GM10248 (cell line): ENCODE data around the gene PGR.

ENCODE experiments used
- CTCF ChIA-PET: fragments of 300-600 bp; sonication (Branson Sonifier 250); formaldehyde crosslinking; extraction: SDS; loops from one replicate; lab custom pipeline; 2021; ENCODE audit warnings: antibody characterized with exemption; lab: Yijun Ruan, JAX
- POLR2A ChIA-PET: fragments of 350-650 bp; sonication (Branson Sonifier 250); formaldehyde crosslinking; extraction: SDS; loops from one replicate; lab custom pipeline; 2020; ENCODE audit warnings: antibody characterized with exemption; lab: Yijun Ruan, JAX
- DNase-seq: peaks from one replicate; pipeline ENCODE4 v3.0.0; 2012; ENCODE audit errors: extremely low spot score
- TF ChIP-seq, protein P1 (sequence below): IDR thresholded peaks from 2 replicates; pipeline ENCODE4 v1.5.1; 2012; ENCODE audit warnings: mild to moderate bottlenecking, low read depth; ENCODE audit errors: extremely low read depth, missing control alignments, control extremely low read depth

Gene PGR

DNA sequence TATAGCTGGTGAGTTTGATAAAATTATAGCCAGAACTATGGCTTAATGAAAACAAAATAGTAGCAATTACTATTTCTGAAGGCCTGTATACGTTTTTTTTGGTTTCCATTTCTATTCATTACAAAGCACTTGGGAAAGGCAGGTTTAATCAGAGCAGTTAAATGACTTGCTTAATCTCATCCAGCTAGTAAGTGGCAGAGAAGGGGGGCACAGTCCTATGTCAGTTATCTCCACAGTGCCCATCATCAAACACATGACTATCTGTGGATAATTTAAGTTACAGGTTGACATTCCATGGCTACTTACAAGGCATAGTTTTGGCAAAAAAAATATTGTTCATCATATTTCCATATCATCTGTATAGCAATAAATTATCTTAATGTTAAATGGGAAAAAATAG lies 93.7 kb downstream of the PGR start:
- ChIA-PET POLR2A (no interaction called here), CTCF (interaction anchor here (2.7 kb wide), 1 partner anchor 16 kb away, joined by 6 read pairs; no protein-coding TSS in a partner anchor)
- TF ChIP-seq, protein P1, sequence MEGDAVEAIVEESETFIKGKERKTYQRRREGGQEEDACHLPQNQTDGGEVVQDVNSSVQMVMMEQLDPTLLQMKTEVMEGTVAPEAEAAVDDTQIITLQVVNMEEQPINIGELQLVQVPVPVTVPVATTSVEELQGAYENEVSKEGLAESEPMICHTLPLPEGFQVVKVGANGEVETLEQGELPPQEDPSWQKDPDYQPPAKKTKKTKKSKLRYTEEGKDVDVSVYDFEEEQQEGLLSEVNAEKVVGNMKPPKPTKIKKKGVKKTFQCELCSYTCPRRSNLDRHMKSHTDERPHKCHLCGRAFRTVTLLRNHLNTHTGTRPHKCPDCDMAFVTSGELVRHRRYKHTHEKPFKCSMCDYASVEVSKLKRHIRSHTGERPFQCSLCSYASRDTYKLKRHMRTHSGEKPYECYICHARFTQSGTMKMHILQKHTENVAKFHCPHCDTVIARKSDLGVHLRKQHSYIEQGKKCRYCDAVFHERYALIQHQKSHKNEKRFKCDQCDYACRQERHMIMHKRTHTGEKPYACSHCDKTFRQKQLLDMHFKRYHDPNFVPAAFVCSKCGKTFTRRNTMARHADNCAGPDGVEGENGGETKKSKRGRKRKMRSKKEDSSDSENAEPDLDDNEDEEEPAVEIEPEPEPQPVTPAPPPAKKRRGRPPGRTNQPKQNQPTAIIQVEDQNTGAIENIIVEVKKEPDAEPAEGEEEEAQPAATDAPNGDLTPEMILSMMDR, result no peak
- no peak for DNase-seq

DNA sequence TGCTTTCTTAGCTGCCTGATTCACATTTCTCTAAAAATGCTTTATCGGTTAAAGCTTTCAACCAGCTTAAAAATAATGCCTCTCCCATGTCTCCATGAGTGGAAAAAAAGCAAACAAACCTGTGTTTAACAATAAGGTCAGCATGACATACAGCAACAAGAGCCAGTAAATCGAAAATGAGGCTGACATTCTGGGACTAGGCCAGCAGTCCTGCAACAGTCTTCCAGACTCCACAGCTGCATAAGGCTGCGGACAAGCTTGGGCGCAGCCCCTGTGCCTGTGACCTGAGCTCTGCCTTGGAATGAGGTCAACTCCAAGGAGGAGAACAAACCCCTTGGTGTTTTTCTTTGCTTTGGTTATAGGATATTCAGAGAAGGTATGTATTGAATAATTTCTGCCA lies 95.5 kb downstream of the PGR start:
- TF ChIP-seq, protein P1, result no peak
- CTCF ChIA-PET, result interaction anchor here (2.7 kb wide), 1 partner anchor 14 kb away, joined by 6 read pairs; no protein-coding TSS in a partner anchor
- no peak for DNase-seq
- POLR2A ChIA-PET, result no interaction called here

DNA sequence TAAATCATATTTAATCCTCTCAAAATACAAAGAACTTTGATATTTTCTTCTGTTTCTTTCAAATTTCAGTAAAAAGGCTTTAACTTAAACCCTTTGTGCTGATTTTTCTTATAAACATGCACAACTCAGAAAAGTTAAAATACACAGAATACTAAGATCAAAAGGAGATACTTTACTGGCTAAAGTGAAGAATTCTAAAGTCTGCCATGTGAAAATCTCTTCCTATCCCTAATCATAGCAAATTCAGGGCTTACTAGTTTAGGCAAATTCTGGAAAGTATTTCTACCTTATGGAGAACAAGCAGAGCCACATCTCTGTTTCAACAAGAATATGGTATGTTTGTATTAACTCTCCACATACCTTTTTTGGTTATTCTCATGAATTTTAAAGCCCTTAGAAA lies 96.6 kb downstream of the PGR start:
- no peak for DNase-seq
- POLR2A ChIA-PET, result no interaction called here
- TF ChIP-seq, protein P1, result no peak
- CTCF ChIA-PET, result no interaction called here

DNA sequence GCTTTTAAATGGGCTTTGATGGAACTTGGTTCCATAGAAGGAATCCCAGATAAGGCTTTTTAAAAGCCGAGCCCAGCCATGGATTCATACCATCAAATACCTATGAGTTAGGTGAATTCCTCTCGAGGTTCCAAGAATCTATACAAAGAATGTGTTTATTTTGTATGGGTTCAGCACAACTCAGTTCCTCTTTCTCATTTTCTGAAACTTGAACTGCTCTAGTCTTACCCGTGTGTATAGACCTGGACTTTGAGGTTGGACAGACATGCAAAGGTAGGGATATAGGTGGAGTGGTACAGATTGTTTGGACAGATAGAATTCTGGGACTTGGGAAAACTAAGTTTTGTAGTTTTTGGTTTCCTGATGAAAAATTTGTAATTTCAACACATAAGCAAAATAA lies 97.9 kb downstream of the PGR start:
- ChIA-PET CTCF (no interaction called here), POLR2A (no interaction called here)
- TF ChIP-seq, protein P1, result no peak
- DNase-seq, result no peak

DNA sequence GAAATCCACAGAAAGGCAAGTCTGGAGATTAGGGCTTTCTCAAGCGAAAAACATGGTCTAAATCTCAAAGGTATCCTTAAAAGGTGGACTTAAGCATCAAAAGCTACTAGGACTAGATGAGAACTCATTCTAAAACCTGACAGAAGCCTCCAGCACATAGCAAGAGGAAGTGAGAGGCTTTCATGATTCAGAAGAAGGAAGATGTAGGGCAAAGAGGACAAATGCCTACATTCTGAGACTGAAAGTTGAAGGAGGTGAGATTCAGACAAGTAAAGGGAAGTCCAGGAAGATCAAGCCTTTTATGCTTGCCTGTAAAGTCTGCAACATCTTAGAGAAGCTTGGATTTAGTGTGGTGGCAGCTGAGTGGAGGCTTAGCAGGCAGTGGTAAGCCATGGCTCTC lies 98.9 kb downstream of the PGR start:
- ChIA-PET CTCF (no interaction called here), POLR2A (no interaction called here)
- TF ChIP-seq, protein P1, result no peak
- no peak for DNase-seq

DNA sequence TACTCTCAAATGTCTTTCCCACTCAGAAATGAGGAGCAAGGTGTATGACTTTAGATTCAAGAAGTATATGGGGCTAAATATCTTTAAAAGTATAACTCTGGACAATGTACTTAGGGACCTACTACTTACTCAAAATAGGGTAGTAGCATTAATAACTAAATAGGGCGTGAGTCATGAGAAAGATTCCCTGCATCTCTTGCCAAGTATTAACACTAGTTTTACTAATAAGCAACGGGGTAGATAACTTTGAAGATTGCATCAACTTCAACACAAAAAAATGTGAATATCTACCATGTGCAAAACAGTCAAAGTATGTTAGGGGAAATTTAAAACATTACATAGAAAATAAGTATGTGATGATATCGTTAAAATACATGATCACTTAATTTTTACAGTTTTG lies 99.6 kb downstream of the PGR start:
- POLR2A ChIA-PET, result no interaction called here
- TF ChIP-seq, protein P1, result no peak
- no peak for DNase-seq
- CTCF ChIA-PET, result no interaction called here

DNA sequence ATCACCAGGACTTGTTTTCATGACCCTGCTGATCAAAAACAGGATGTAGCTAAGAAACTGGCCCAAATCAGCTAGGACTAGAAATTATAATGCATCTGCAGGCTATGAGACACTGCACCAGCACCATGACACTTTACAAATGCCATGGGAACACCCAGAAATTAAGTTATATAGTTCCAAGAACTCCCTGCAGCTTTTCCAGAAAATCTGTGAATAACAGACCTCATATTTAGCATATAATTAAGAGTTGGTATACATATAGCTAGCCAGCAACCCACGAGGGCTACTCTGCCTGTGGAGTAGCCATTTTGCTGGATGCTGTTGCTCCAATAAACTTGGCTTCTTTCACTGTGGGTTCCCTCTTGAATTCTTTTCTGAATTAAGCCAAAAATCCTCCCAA lies 101.0 kb downstream of the PGR start:
- ChIA-PET CTCF (interaction anchor here (0.8 to 2.5 kb wide), 3 partner anchors 9 to 15 kb away, joined by 3 to 8 read pairs (median 3); no protein-coding TSS in a partner anchor), POLR2A (no interaction called here)
- no peak for DNase-seq
- TF ChIP-seq, protein P1, result no peak
